IMR-90 (cell line): ENCODE data around the gene SLC12A6. TPM values are rescaled to one million over a fixed set of nuclear protein-coding genes. Genes with fewer than 3 reads are reported as not detected.

Source experiments
- ATAC-seq: fragments of 200-7000 bp; cut with Tn5 transposase; 2 replicates; pipeline ENCODE4 v1.9.1; 2020; ENCODE audit warnings: low read depth, mild to moderate bottlenecking, moderate library complexity
- BruUV-seq: library from RNA; stranded (reverse); fragments of 400-500 nt; replicated peaks from 2 replicates; lab custom pipeline; 2021; lab: Mats Ljungman, UMichigan
- CTCF ChIA-PET: fragments of 300-600 bp; formaldehyde crosslinking; extraction: SDS; loops from one replicate; lab custom pipeline; 2021; ENCODE audit warnings: antibody characterized with exemption; lab: Yijun Ruan, JAX
- POLR2A ChIA-PET: fragments of 300-600 bp; sonication (Branson Sonifier 250); formaldehyde crosslinking; loops from one replicate; lab custom pipeline; 2022; ENCODE audit warnings: antibody characterized with exemption; ENCODE audit not compliant: unreplicated experiment; lab: Charles Lee
- DNase-seq: peaks from one replicate; pipeline ENCODE4 v3.0.0; 2013
- H2AFZ ChIP-seq: replicated peaks from 2 replicates; pipeline ENCODE3; 2013; ENCODE audit warnings: low read length, mild to moderate bottlenecking; ENCODE audit not compliant: poor library complexity
- H2AK5ac ChIP-seq: 2 replicates; pipeline ENCODE4 v1.6.1; 2013; ENCODE audit warnings: low read depth, low read length, inconsistent platforms
- H2AK9ac ChIP-seq: replicated peaks from 2 replicates; pipeline ENCODE3; 2013; ENCODE audit warnings: mild to moderate bottlenecking, low read depth, low read length, moderate library complexity; ENCODE audit not compliant: poor library complexity
- H2BK120ac ChIP-seq: 2 replicates; pipeline ENCODE4 v1.6.1; 2013; ENCODE audit warnings: low read depth, low read length, inconsistent platforms
- H2BK15ac ChIP-seq: 3 replicates; pipeline ENCODE4 v1.6.1; 2013; ENCODE audit warnings: low read depth, low read length, inconsistent platforms
- H2BK20ac ChIP-seq: 2 replicates; pipeline ENCODE4 v1.6.1; 2013; ENCODE audit warnings: low read depth, mild to moderate bottlenecking, inconsistent platforms, low read length, moderate library complexity
- H2BK5ac ChIP-seq: 2 replicates; pipeline ENCODE4 v1.6.1; 2013; ENCODE audit warnings: mild to moderate bottlenecking, low read depth, low read length, inconsistent platforms; ENCODE audit not compliant: poor library complexity, severe bottlenecking
- H3K14ac ChIP-seq: replicated peaks from 2 replicates; pipeline ENCODE4 v1.6.1; 2013; ENCODE audit warnings: low read depth, low read length, inconsistent platforms
- H3K18ac ChIP-seq: 2 replicates; pipeline ENCODE4 v1.6.1; 2013; ENCODE audit warnings: low read depth, low read length, control low read depth
- H3K23ac ChIP-seq: 2 replicates; pipeline ENCODE4 v1.6.1; 2013; ENCODE audit warnings: low read depth, low read length, inconsistent platforms
- H3K27ac ChIP-seq: 2 replicates; pipeline ENCODE4 v1.5.1; 2013; ENCODE audit warnings: mild to moderate bottlenecking, control low read depth, low read length; ENCODE audit not compliant: insufficient read depth
- H3K27me3 ChIP-seq: 2 replicates; pipeline ENCODE4 v1.6.1; 2013; ENCODE audit warnings: low read length; ENCODE audit not compliant: control insufficient read depth, insufficient read depth
- H3K36me3 ChIP-seq: 2 replicates; pipeline ENCODE4 v1.6.1; 2013; ENCODE audit warnings: low read length, mixed read lengths; ENCODE audit not compliant: control insufficient read depth, insufficient read depth
- H3K4ac ChIP-seq: 2 replicates; pipeline ENCODE4 v1.6.1; 2013; ENCODE audit warnings: low read depth, low read length, inconsistent platforms
- H3K4me1 ChIP-seq: 2 replicates; pipeline ENCODE4 v1.6.1; 2013; ENCODE audit warnings: low read length, mixed read lengths; ENCODE audit not compliant: control insufficient read depth, insufficient read depth
- H3K4me2 ChIP-seq: 2 replicates; pipeline ENCODE4 v1.6.1; 2013; ENCODE audit warnings: low read depth, mild to moderate bottlenecking, control low read depth, low read length, moderate library complexity
- H3K4me3 ChIP-seq: 2 replicates; pipeline ENCODE4 v1.5.1; 2013; ENCODE audit warnings: low read depth, mild to moderate bottlenecking, control low read depth, low read length, moderate library complexity; ENCODE audit not compliant: insufficient read depth
- H3K56ac ChIP-seq: 2 replicates; pipeline ENCODE4 v1.6.1; 2013; ENCODE audit warnings: low read length, inconsistent platforms; ENCODE audit not compliant: insufficient read depth; ENCODE audit errors: extremely low read depth
- H3K79me1 ChIP-seq, 2 experiments: 2 replicates each; pipeline ENCODE4 v1.6.1; 2013; ENCODE audit warnings: low read length in 2 of 2, inconsistent platforms in 1 of 2, low read depth in 1 of 2
- H3K9ac ChIP-seq: 2 replicates; pipeline ENCODE4 v1.6.1; 2013; ENCODE audit warnings: low read depth, low read length, control low read depth
- H3K9me1 ChIP-seq: 2 replicates; pipeline ENCODE4 v1.6.1; 2013; ENCODE audit warnings: low read length, inconsistent platforms; ENCODE audit not compliant: insufficient read depth
- H3K9me3 ChIP-seq: 2 replicates; pipeline ENCODE4 v1.6.1; 2013; ENCODE audit warnings: low read length; ENCODE audit not compliant: control insufficient read depth, insufficient read depth
- H4K20me1 ChIP-seq: 2 replicates; pipeline ENCODE4 v1.6.1; 2013; ENCODE audit warnings: low read length, inconsistent platforms; ENCODE audit not compliant: insufficient read depth
- H4K5ac ChIP-seq: 2 replicates; pipeline ENCODE4 v1.6.1; 2013; ENCODE audit warnings: mild to moderate bottlenecking, low read depth, low read length, control low read depth
- H4K8ac ChIP-seq, 2 experiments: 2 replicates each; pipeline ENCODE4 v1.6.1; 2013; ENCODE audit warnings: low read depth in 2 of 2, low read length in 2 of 2, control low read depth in 1 of 2, inconsistent platforms in 1 of 2
- H4K91ac ChIP-seq: 2 replicates; pipeline ENCODE4 v1.6.1; 2013; ENCODE audit warnings: low read depth, low read length, inconsistent platforms; ENCODE audit not compliant: insufficient read depth
- BHLHE40 ChIP-seq: fragments of 150-350 bp; IDR thresholded peaks from 2 replicates; pipeline ENCODE4 v1.6.1; 2016; ENCODE audit warnings: mild to moderate bottlenecking, low read depth, low read length
- CHD1 ChIP-seq: IDR thresholded peaks from 2 replicates; pipeline ENCODE4 v1.6.1; 2012; ENCODE audit warnings: low read depth, low read length, improper control_type of control experiment
- CTCF ChIP-seq: conservative IDR thresholded peaks from 2 replicates; pipeline ENCODE4 v1.5.1; 2012; ENCODE audit warnings: mild to moderate bottlenecking, low read depth, low read length, improper control_type of control experiment
- FOS ChIP-seq: fragments of 150-350 bp; IDR thresholded peaks from 2 replicates; pipeline ENCODE4 v1.6.1; 2016; ENCODE audit warnings: low read depth, low read length
- MAFK ChIP-seq: IDR thresholded peaks from 2 replicates; pipeline ENCODE4 v1.6.1; 2012; ENCODE audit warnings: low read depth, low read length, improper control_type of control experiment
- MXI1 ChIP-seq: IDR thresholded peaks from 2 replicates; pipeline ENCODE4 v1.6.1; 2012; ENCODE audit warnings: low read depth, mild to moderate bottlenecking, low read length, moderate library complexity, borderline replicate concordance
- NFE2L2 ChIP-seq: fragments of 150-350 bp; IDR thresholded peaks from 2 replicates; pipeline ENCODE4 v1.6.1; 2016; ENCODE audit warnings: low read depth, mild to moderate bottlenecking, low read length
- RAD21 ChIP-seq: IDR thresholded peaks from 2 replicates; pipeline ENCODE4 v1.6.1; 2012; ENCODE audit warnings: low read length, improper control_type of control experiment
- SMC3 ChIP-seq: fragments of 150-350 bp; IDR thresholded peaks from 2 replicates; pipeline ENCODE4 v1.6.1; 2016; ENCODE audit warnings: low read depth, mild to moderate bottlenecking, antibody characterized with exemption, low read length, moderate library complexity
- USF2 ChIP-seq: fragments of 150-350 bp; IDR thresholded peaks from 2 replicates; pipeline ENCODE4 v1.6.1; 2017; ENCODE audit warnings: mild to moderate bottlenecking, antibody characterized with exemption, low read length, low read depth
- WGBS, 2 experiments: methylation state at CpG; one replicate each; pipeline versions ENCODE4 v1.1.5 to v1.1.7; 2013; ENCODE audit warnings: missing lambda C conversion rate in 2 of 2; ENCODE audit not compliant: insufficient read length in 1 of 2; ENCODE audit errors: extremely low coverage in 2 of 2; 5-methylcytosine and 5-hydroxymethylcytosine counted together
- dilution Hi-C: fragments of 300-500 bp; cut with HindIII; formaldehyde crosslinking; loops from one replicate; pipeline ENCODE4 v1.14.3; 2018; ENCODE audit warnings: low sequenced_read_pairs; ENCODE audit not compliant: unreplicated experiment
- in situ Hi-C: fragments of 300-500 bp; cut with MboI; formaldehyde crosslinking; loops from 3 replicates; pipeline ENCODE4 v1.14.3; 2019; ENCODE audit warnings: low sequenced_read_pairs, inconsistent platforms, mixed read lengths
- intact Hi-C: fragments of 100-400 bp; cut with micrococcal nuclease; formaldehyde crosslinking; loops from 2 replicates; pipeline ENCODE4 v1.10.0; 2022
- polyA plus RNA-seq, 3 experiments: library from polyadenylated mRNA; depleted of rRNA; stranded (reverse); fragments of >200 nt; gene quantifications; 2 replicates each; pipeline ENCODE4 v1.2.3, GENCODE V29; 2012; ENCODE audit warnings: low replicate concordance in 1 of 3
- total RNA-seq: library from RNA; depleted of rRNA; stranded (reverse); fragments of >200 nt; gene quantifications from 2 replicates; pipeline ENCODE4 v1.2.3, GENCODE V29; 2012

The SLC12A6 gene
- total and polyA plus RNA-seq, 2 of the 4 experiments (the other 2 are of a cell fraction), result 7.7 to 10.2 TPM

DNA sequence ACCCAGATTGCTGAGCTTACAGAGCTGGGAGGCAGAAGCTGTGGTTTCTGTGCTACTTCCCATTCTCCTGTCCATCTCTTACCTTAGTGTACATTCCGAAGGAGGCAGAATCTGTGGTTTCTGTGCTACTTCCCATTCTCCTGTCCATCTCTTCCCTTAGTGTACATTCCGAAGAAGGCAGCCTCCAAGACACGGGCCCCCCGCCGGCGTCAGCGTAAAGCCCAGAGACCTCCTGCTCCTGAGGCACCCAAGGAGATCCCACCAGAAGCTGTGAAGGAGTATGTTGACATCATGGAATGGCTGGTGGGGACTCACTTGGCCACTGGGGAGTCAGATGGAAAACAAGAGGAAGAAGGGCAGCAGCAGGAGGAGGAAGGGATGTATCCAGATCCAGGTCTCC is 16.7 kb upstream of the SLC12A6 start:
- Histone ChIP-seq H3K79me1 (no peaks in the 10 kb centered on the region), H3K27me3 (no peaks in the 10 kb centered on the region), H3K4ac (no peak overlapping the region), H2AK9ac (no peak overlapping the region), H3K14ac (no peak overlapping the region), H3K9ac (no peak overlapping the region), H2BK20ac (no peak overlapping the region), H4K8ac (no peak overlapping the region), H3K56ac (no peak overlapping the region), H3K4me2 (no peak overlapping the region), H2AK5ac (no peak overlapping the region), H3K36me3 (peaks cover 13% of the 10 kb centered on the region), H3K4me3 (no peak overlapping the region), H2BK120ac (no peak overlapping the region), H3K18ac (no peak overlapping the region), H2BK15ac (no peak overlapping the region), H2BK5ac (no peak overlapping the region), H3K9me3 (no peaks in the 10 kb centered on the region), H3K23ac (no peak overlapping the region), H4K91ac (no peak overlapping the region), H3K4me1 (no peaks in the 10 kb centered on the region), H4K20me1 (no peaks in the 10 kb centered on the region), H3K27ac (no peak overlapping the region), H2AFZ (no peak overlapping the region), H4K5ac (no peak overlapping the region), H3K9me1 (no peaks in the 10 kb centered on the region)
- in situ Hi-C loops (no loop called here), dilution Hi-C loops (no loop called here), intact Hi-C loops (no loop called here)
- POLR2A ChIA-PET, result no interaction called here
- TF ChIP-seq SMC3 (no peak), CTCF (no peak), USF2 (no peak), MXI1 (no peak), RAD21 (no peak), NFE2L2 (no peak), CHD1 (no peak), BHLHE40 (no peak), MAFK (no peak), FOS (no peak)
- DNase-seq, result no peak
- CTCF ChIA-PET, result no interaction called here
- no peak for ATAC-seq
- BruUV-seq, result no TSS peak
- WGBS, 2 experiments, result 97% methylated on average over 6 of the region's 7 CpGs; no CpG with 5 or more reads in 1 of the 2 experiments
